HG03139 (cell line): ENCODE data around the gene SP2.
"Not testable (repeated sequence)": the region's sequence is repeated elsewhere in the genome, so short reads cannot be mapped to it uniquely, and the experiment has no call there.

Source experiments
- ATAC-seq: cut with Tn5 transposase; IDR thresholded peaks from one replicate; pipeline ENCODE4 v1.9.1; 2021; ENCODE audit not compliant: unreplicated experiment

SP2 gene

GRCh38 chr17:47918006-47918405 is 22.0 kb downstream of the SP2 start:
- ATAC-seq, result no peak

GRCh38 chr17:47918991-47919390 is 23.0 kb downstream of the SP2 start:
- ATAC-seq, result no peak

DNA sequence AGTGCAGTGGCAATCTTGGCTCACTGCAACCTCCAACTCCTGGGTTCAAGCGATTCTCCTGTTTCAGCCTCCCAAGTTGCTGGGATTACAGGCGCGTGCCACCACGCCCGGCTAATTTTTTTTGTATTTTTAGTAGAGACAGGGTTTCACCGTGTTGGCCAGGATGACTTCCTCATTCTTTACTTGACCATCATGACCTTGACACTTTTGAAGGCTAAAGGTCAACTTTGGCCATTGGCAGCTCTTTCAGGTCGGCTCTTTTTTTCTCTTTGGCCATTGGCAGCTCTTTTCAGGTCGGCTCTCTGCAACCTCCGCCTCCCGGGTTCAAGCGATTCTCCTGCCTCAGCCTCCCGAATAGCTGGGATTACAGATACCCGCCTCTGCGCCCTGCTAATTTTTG is 23.9 kb downstream of the SP2 start:
- ATAC-seq, result not testable (repeated sequence)

DNA sequence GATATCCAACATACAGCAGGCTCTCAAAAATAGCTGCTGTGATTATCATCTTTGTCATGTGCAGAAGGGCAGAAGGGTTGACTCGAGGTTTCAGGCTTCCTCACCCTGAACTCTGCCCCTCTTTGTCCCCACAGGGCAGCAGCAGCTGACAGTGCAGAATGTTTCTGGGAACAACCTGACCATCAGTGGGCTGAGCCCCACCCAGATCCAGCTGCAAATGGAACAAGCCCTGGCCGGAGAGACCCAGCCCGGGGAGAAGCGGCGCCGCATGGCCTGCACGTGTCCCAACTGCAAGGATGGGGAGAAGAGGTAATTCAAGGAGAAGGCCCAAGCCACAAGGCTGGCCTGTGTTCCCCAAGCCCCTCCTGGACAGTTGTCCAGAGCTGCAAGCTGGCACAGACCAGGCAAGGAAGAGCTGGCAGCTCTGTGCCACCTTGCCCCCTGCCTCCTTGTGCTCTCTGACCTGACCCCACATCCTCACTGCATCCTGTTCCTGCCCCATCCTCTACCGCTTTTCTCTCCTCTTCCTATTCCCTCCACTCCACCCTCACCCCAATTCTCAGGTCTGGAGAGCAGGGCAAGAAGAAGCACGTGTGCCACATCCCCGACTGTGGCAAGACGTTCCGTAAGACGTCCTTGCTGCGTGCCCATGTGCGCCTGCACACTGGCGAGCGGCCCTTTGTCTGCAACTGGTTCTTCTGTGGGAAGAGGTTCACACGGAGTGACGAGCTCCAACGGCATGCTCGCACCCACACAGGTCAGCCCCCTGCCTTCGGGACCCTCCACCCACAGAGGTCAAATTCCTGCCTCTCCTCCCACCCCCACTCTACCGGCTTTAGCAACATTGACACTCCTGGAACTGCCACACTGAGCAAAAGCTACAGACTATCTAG is 29.0 kb downstream of the SP2 start:
- no peak for ATAC-seq

- ATAC-seq, result no peak
These were observed 29.6 kb downstream of the SP2 start for GRCh38 chr17:47925678-47925988.

DNA sequence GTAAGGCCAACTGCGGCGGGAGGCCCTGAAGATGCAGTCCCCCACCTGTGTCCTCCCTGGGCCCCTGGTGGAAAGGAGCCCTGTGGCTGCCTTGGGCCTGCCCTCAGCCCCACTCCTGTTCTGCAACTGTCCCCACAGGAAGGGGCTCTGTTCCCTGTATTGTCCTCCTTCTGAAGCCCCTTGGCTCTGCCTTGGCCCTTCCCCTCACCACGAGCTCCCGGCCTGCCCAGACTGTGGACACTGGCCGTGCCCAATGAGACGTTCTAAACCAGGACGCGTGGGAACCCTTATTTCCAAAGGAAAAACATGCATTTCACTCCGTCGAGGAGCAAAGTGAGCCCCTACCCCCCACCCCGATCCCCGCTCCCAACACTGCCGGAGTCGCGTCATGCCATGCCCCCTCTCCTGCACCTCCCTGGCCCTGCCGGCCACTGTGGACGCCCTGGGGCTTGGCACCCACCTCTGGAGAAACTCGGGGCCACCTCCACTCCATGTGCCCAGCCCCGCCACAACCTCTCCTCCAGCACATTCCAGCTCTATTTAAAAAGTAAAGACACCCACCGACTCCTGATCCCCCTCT is 31.9 kb downstream of the SP2 start:
- ATAC-seq, result no peak

- no peak for ATAC-seq
These were observed 32.4 kb downstream of the SP2 start for GRCh38 chr17:47928415-47928814.

GRCh38 chr17:47929218-47930000 is 33.4 kb downstream of the SP2 start:
- ATAC-seq, result no peak

- ATAC-seq, result no peak
These were observed 35.8 kb downstream of the SP2 start for GRCh38 chr17:47931848-47932247.

GRCh38 chr17:47934856-47935255 is 38.8 kb downstream of the SP2 start:
- no peak for ATAC-seq

- ATAC-seq, result not testable (repeated sequence)
These were observed 39.4 kb downstream of the SP2 start for GRCh38 chr17:47935468-47935867.

DNA sequence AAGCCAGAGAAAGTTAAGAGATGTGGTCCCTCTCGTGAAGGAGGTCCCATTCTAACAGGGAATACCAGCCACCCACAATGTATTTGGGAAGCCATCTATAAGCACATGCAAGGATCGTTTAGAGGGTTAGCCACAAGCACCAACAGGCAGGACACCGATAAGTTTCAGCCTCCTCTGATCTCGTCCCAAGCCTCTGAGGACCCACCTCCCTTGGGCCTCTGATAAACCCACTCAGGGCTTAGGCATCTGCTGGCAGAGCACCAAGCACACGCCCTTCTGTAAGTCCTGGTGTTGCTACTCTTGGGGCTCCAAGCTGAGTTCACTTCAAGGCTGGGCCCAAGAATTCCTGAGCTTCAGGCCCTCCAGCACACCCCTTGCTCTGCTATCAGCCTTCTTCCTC is 39.9 kb downstream of the SP2 start:
- ATAC-seq, result no peak

- no peak for ATAC-seq
These were observed 41.9 kb downstream of the SP2 start for GRCh38 chr17:47937941-47938340.

GRCh38 chr17:47941246-47942095 is 45.4 kb downstream of the SP2 start, which contains the start of gene PNPO:
PNPO (plus strand) TSS chr17:47941571; CDS start chr17:47941676, 105 bp downstream.
- ATAC-seq, result peak; percentile 83

DNA sequence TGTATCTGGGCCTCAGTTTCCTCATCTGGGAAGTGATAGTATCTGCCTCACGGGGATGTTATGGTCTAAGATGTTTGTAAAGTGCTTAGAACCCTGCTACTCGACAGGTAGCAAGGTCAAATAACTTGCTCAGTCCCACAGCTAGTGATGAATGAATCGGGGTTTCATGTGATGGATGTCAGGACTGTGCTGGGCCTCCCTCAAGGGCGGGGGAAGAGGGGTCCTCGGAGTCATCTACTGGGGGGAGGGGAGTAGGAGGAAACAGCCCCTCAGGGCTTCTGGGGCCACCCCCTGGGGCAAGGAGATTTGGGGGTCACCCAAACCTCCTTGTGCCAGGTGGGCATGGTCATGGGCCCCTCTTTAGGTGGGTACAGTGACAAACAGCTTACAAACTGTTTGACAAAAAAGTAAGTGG is 46.1 kb downstream of the SP2 start:
- ATAC-seq, result no peak

DNA sequence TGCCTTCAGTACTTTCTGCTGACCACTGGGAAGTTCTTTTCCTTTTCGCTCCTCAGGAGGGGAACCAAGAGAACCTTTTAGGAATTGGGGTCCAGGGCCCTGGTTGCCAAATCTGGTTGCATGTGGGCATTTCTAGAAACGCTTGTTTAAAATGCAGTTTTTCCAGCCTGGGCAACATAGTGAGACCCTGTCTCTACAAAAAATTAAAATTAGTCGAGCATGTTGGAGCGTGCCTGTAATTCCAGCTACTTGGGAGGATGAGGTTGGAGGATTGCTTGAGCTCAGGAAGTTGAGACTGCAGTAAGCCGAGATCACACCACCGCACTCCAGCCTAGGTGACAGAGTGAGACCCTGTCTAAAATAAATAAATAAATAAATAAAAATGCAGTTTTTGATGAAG is 46.5 kb downstream of the SP2 start:
- no peak for ATAC-seq

DNA sequence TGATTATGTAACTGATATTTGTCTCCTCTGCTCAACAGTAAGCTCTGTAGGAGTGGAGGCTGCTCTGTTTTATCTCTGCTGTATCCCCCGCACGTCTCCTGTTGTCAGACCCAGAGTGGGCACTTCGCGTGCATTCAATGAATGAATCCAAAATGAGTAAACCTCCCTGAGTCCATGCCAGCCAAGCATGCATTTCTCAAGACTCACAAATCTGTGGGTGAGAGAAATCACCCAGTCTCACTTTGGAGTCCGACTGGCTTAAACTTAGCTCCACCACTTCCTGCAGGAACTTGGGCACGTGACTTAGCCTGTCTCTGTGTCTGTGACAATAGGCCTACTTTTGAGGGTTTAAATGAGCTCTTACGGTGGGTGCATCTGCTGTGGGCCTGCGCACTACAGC is 49.0 kb downstream of the SP2 start:
- no peak for ATAC-seq

GRCh38 chr17:47945529-47946508 is 49.8 kb downstream of the SP2 start:
- no peak for ATAC-seq

- ATAC-seq, result no peak
These were observed 50.5 kb downstream of the SP2 start for GRCh38 chr17:47946516-47946915.

DNA sequence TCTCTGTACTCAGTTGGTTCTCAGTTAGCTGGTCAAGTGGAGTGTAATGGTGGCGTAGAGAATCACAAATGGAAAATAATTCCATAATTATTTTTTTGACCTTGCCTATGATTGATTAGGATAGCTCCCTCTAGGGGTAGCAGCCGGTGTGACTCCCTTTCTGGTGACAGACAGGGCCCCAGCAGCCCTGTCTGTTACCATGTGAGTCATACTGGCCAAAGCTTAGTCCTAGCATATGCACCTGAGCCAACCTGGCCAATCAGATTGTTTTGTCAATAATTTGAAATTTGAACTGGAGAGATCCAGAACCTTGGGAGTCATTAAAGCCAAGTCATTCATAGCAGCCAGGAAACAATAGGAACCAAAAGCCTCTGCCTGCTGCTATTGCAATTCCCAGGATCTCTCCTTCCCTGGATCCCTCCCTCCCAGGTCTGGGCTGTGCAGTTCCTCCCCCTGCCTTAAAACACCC is 50.9 kb downstream of the SP2 start:
- ATAC-seq, result no peak
